DMS 273 (cell line): ENCODE measurements around the gene TMEM221.

ENCODE experiments used
- DNase-seq: peaks from one replicate; lab custom pipeline; 2025; ENCODE audit not compliant: unreplicated experiment; lab: John Stamatoyannopoulos, UW

The TMEM221 gene

DNA sequence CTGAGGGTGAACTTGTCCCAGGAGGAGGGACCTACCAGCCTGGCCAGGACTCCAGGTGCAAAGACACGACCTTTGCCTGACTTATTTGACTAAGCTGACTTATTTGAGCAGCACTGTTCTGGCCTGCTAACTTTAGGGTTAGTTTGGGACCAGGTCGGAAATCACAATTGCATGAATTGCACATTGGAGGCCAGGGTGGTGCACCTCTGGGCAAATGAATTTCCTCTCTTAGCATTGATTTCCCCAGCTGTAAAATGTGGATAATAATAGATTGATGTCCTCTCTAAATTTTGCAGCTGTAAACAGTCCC lies 41.6 kb downstream of the TMEM221 start:
- DNase-seq, result no peak

GRCh38 chr19:17406046-17406886 lies 42.2 kb downstream of the TMEM221 start:
- no peak for DNase-seq

DNA sequence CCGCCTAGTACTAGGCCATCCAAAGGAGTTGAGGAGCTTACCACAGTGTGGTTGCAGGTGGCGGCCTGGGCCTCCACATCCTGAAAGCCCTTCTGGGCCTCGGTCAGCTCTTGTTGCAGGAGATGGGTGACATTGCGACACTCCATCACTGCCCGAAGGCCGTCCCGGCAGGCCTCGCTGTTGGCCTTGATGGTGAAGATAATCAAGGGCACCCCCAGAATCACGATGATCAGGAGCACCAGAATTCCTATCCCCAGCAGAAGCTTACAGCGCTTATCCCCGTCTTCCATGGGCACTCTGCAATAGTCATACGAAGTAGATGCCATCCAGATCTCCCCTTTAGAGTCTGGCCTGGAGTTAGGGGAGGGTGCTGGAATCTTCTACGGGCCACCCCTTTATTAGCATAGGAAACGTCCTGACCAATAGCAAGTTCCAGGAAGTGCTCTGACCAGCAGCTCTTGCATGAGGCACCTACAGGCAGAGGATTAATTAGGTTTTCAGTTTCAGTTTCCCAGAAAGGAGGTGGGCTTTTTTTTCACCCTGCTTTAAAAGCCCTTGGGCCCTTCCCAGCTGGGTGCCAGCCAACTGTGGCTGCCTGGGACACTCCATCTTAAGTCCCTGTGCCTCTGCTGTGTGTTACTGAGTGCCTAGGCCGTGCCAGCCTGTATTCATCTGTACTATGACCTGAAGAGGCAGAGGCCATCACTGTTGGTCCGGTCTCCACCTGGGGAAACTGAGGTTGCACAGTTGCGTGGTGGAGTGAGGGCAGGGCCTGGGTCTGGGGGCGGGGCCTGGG lies 43.0 kb downstream of the TMEM221 start, which contains the start of gene BST2:
BST2 (minus strand) TSS at position 381 of the 796 bp plus-strand sequence; CDS start at position 326, 55 bp downstream.
- DNase-seq, result peak; percentile 49

DNA sequence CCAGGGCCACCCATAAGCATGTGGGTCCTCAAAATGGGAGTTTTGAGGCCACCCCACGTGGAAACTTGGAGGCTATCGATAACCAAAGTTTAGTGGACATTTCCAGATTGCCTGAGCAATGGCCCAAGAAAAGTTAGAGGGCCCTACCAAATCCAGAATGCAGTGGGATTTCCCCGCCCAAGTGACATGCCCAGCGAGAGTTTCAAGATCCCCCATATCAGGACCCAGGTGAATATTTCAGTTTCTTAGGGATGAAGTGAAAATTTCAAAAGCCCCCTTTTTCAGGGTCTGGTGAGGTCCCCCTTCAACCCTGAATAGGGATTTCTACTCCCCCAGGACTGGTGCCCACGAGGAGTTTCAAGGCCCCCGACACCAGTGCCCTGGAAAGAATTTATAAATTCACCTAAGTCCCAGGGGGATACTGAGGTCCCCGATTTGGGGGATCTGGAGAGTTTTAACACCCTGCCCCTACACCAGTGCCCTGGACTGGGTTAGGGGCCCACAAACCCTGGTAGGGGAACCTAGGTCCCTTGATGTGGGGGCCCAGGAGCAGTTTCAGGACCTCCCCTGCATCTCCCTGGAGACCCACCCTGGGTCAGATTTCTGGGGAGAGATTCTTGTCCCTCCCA lies 43.7 kb downstream of the TMEM221 start:
- no peak for DNase-seq

DNA sequence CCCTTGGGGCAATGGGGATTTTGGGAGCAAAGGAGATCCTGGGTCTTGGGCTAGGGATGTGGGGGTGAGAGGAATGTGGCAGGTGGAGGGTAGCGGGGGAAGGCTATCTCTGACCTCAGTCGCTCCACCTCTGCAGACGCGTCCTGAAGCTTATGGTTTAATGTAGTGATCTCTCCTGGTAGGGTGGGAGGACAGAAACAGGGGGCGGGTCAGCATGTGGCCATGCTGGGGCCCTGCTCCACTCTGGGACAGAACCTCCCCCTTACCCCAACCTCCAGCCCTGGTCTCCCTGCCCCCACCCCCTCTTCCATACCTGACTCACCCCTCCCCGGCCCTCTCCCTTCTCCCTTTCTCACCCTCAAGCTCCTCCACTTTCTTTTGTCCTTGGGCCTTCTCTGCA lies 44.5 kb downstream of the TMEM221 start:
- DNase-seq, result no peak

GRCh38 chr19:17402982-17403855 lies 45.2 kb downstream of the TMEM221 start:
- peak; percentile 31 for DNase-seq

GRCh38 chr19:17401628-17402027 lies 46.8 kb downstream of the TMEM221 start:
- DNase-seq, result no peak

DNA sequence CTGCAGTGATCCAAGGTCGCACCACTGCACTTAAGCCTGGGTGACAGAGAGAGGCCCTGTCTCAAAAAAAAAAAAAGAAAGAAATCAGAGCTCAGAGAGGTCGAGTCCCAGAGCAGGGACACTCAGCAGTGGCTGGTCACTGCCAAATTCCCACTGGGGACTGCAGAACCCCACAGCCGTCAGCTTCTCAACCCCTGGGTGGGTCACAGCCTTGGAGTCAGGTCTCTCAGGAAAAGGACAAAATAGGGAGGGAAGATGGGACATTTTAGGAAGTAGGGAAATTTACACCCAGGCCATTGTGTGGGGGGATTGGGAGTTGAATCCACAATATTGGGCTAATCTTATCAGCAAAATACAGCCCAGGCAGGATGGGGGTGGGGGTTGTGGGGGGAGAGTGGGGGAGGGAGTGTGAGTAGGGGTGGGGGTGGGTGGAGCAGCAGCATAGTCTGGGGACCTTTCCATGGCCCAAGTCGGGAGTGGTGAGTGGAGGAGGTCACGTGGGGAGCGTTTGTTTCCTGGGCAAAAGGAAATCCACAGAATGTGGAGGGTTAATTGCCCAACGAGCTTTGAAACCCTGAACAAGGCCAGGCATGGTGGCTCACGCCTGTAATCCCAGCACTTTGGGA lies 49.5 kb downstream of the TMEM221 start:
- DNase-seq, result no peak

- peak; percentile 62 for DNase-seq
Measured at GRCh38 chr19:17394891-17395415, 53.5 kb downstream of the TMEM221 start.

DNA sequence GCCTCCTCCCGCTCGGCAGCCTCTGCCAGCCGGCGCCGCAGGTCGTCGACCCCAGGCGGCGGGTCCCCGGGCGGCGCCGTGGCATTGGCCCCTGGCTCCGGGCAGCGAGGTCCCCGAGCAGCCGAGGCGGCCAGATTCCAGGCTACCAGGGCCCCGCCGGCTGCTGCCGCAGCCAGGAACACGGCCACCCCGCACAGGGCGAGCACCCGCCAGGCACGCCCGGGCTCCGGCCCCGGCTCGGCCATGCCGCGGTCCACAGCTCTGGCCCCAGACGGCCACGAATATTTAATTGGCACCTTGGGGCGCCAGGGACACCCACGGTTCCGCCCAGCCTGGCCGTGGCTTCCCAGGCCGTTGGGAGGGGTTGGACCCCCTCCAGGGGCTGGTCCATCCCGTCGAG lies 54.6 kb downstream of the TMEM221 start, which contains the start of gene CCDC194:
CCDC194 (minus strand) TSS at position 283 of the 400 bp plus-strand sequence; CDS start at position 245, 38 bp downstream.
- no peak for DNase-seq

GRCh38 chr19:17393002-17393401 lies 55.5 kb downstream of the TMEM221 start:
- DNase-seq, result peak; percentile 20

- no peak for DNase-seq
Measured at GRCh38 chr19:17391371-17392151, 56.9 kb downstream of the TMEM221 start.

- DNase-seq, result peak; percentile 98
Measured at GRCh38 chr19:17390665-17391370, 57.6 kb downstream of the TMEM221 start.

GRCh38 chr19:17389957-17390664 lies 58.4 kb downstream of the TMEM221 start:
- no peak for DNase-seq

DNA sequence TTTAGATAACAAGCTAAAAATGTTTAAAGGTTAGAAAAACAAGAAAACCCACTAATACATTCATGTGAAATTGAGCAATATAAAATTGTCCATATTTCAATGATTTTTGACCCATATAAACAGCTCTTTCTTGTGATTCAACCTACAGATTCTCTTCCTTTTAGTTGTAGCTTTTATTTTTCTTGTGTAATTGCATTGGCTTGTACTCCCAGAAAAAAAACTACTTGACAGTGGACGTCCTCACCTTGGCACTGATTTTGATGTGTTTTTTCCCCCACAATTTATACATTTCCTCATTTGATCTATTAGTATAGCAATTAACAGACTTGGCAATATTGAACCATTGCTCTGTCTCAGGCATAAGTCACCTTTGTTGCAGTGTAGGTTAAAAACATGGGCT lies 59.2 kb downstream of the TMEM221 start:
- DNase-seq, result no peak

DNA sequence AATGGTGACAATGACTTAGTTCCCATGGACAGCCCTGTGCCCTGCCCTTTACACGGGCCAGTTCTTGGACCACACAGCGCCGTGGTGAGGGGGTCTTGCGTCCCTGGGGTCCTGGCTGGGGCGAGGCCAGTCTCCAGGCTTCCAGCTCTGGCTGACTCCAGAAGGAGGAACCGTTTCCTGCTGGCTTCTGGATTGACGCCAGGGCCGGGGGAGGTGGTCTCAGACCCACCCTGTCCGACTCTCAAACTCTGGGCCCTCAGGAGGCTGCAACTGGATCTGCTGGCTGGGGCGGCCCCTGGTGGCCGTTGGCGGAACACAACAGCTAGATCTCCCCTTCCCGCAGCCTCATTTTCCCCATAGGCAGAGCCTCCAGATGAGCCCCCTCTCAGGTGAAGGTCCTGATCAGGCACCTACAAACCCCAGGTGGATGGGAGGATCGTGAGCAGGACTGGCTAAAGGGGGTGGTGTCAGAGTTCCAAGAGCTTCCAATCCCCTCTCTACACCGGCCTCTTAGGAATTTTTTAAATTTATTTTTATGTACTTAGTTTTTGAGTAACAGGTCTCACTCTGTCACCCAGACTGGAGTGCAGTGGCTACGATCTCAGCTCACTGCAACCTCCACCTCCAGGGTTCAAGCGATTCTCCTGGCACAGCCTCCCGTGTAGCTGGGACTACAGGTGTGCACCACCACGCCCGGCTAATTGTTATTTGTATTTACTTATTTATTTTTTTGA lies 62.4 kb downstream of the TMEM221 start:
- DNase-seq, result peak; percentile 81
